ENCODE results near the gene KLHL5.

- TF ChIP-seq CTCF (IDR thresholded peaks at IDR 0.05) (peak; percentile 31), EZH2 (IDR thresholded peaks at IDR 0.05; ENCODE audit: borderline replicate concordance, insufficient read depth, low read depth, low read length, poor library complexity, severe bottlenecking) (no peak)
Observed at GRCh38 chr4:39045827-39046221, 16.2 kb upstream of the KLHL5 start.
